Measurements from ENCODE around the gene GP2.

Gene GP2

GRCh38 chr16:20302389-20302788, 24.9 kb downstream of the GP2 start:
- DNase-seq: no peak

- no peak for DNase-seq
These were observed 25.5 kb downstream of the GP2 start for GRCh38 chr16:20301840-20302239.

GRCh38 chr16:20300312-20301097, 26.8 kb downstream of the GP2 start:
- no peak for DNase-seq

- DNase-seq: no peak
These were observed 28.9 kb downstream of the GP2 start for GRCh38 chr16:20298452-20298851.

GRCh38 chr16:20291208-20292206, 35.8 kb downstream of the GP2 start:
- DNase-seq: no peak

- DNase-seq: no peak
These were observed 37.7 kb downstream of the GP2 start for GRCh38 chr16:20289571-20289970.

- DNase-seq: no peak
These were observed 41.3 kb downstream of the GP2 start for GRCh38 chr16:20285993-20286499.

GRCh38 chr16:20280259-20280658, 47.1 kb downstream of the GP2 start:
- no peak for DNase-seq

- no peak for DNase-seq
These were observed 55.4 kb downstream of the GP2 start for GRCh38 chr16:20271893-20272292.

GRCh38 chr16:20268409-20268808, 58.9 kb downstream of the GP2 start:
- DNase-seq: no peak

GRCh38 chr16:20265019-20265418, 62.3 kb downstream of the GP2 start:
- DNase-seq: no peak

GRCh38 chr16:20263138-20263855, 64.0 kb downstream of the GP2 start:
- no peak for DNase-seq

GRCh38 chr16:20262248-20262647, 65.1 kb downstream of the GP2 start:
- no peak for DNase-seq

- DNase-seq: no peak
These were observed 66.9 kb downstream of the GP2 start for GRCh38 chr16:20260215-20261009.
